Measurements from ENCODE around the gene AUTS2. TPM values are rescaled to one million over a fixed set of nuclear protein-coding genes. Genes with fewer than 3 reads are reported as not detected.

AUTS2 gene
- total RNA-seq, 1 experiment from 2014 or later: not detected

GRCh38 chr7:70775570-70776156, 1177.4 kb downstream of the AUTS2 start:
- no peak for DNase-seq
- TF ChIP-seq CTCF (IDR thresholded peaks at IDR 0.05; ENCODE audit: unreplicated experiment): no peak
- Mint-ChIP-seq H3K9me3 (ENCODE audit: low read depth, unreplicated experiment) (peaks cover 9% of the 10 kb centered on the region), H3K4me1 (ENCODE audit: low read depth, unreplicated experiment) (no peaks in the 10 kb centered on the region), H3K36me3 (ENCODE audit: insufficient read depth, unreplicated experiment) (no peaks in the 10 kb centered on the region), H3K4me3 (ENCODE audit: low read depth, unreplicated experiment) (no peak overlapping the region), H3K27me3 (ENCODE audit: unreplicated experiment) (no peaks in the 10 kb centered on the region), H3K27ac (ENCODE audit: unreplicated experiment) (no peak overlapping the region)
- CTCF ChIA-PET: no interaction called here
- no TSS peak for BruUV-seq (replicated peaks)
- intact Hi-C loops (cut with micrococcal nuclease; ENCODE audit: unreplicated experiment): no loop called here

- no peak for DNase-seq
- H3K27me3 Mint-ChIP-seq (ENCODE audit: unreplicated experiment): no peaks in the 10 kb centered on the region
- CTCF ChIA-PET: no interaction called here
- no peaks in the 10 kb centered on the region for H3K36me3 Mint-ChIP-seq (ENCODE audit: insufficient read depth, unreplicated experiment)
- no peaks in the 10 kb centered on the region for H3K4me1 Mint-ChIP-seq (ENCODE audit: low read depth, unreplicated experiment)
- intact Hi-C loops (cut with micrococcal nuclease; ENCODE audit: unreplicated experiment): no loop called here
- H3K9me3 Mint-ChIP-seq (ENCODE audit: low read depth, unreplicated experiment): peaks cover 7% of the 10 kb centered on the region
- no peak overlapping the region for H3K27ac Mint-ChIP-seq (ENCODE audit: unreplicated experiment)
- no TSS peak for BruUV-seq (replicated peaks)
- H3K4me3 Mint-ChIP-seq (ENCODE audit: low read depth, unreplicated experiment): no peak overlapping the region
- no peak for TF ChIP-seq CTCF (IDR thresholded peaks at IDR 0.05; ENCODE audit: unreplicated experiment)
Measured at GRCh38 chr7:70776627-70777101, 1178.4 kb downstream of the AUTS2 start.

- Mint-ChIP-seq H3K27ac (ENCODE audit: unreplicated experiment) (no peak overlapping the region), H3K4me3 (ENCODE audit: low read depth, unreplicated experiment) (no peak overlapping the region), H3K9me3 (ENCODE audit: low read depth, unreplicated experiment) (peaks cover 4% of the 10 kb centered on the region), H3K4me1 (ENCODE audit: low read depth, unreplicated experiment) (no peaks in the 10 kb centered on the region), H3K27me3 (ENCODE audit: unreplicated experiment) (no peaks in the 10 kb centered on the region), H3K36me3 (ENCODE audit: insufficient read depth, unreplicated experiment) (no peaks in the 10 kb centered on the region)
- no TSS peak for BruUV-seq (replicated peaks)
- no peak for TF ChIP-seq CTCF (IDR thresholded peaks at IDR 0.05; ENCODE audit: unreplicated experiment)
- CTCF ChIA-PET: no interaction called here
- intact Hi-C loops (cut with micrococcal nuclease; ENCODE audit: unreplicated experiment): no loop called here
- DNase-seq: no peak
Measured at GRCh38 chr7:70777251-70777650, 1179.0 kb downstream of the AUTS2 start.

GRCh38 chr7:70778585-70778984, 1180.3 kb downstream of the AUTS2 start:
- CTCF ChIA-PET: no interaction called here
- no TSS peak for BruUV-seq (replicated peaks)

More at GRCh38 chr7:70778585-70778984, 1180.3 kb downstream of the AUTS2 start:
- Mint-ChIP-seq H3K27me3 (ENCODE audit: unreplicated experiment) (no peaks in the 10 kb centered on the region), H3K9me3 (ENCODE audit: low read depth, unreplicated experiment) (peaks cover 2% of the 10 kb centered on the region), H3K27ac (ENCODE audit: unreplicated experiment) (no peak overlapping the region), H3K36me3 (ENCODE audit: insufficient read depth, unreplicated experiment) (no peaks in the 10 kb centered on the region), H3K4me3 (ENCODE audit: low read depth, unreplicated experiment) (no peak overlapping the region), H3K4me1 (ENCODE audit: low read depth, unreplicated experiment) (no peaks in the 10 kb centered on the region)
- no peak for DNase-seq
- intact Hi-C loops (cut with micrococcal nuclease; ENCODE audit: unreplicated experiment): no loop called here
- no peak for TF ChIP-seq CTCF (IDR thresholded peaks at IDR 0.05; ENCODE audit: unreplicated experiment)
